HG03060 (cell line): ENCODE results near the gene NEDD8.
A peak's percentile ranks its signal among the peaks of the same experiment; 100 is the strongest.
"Not testable (repeated sequence)": the region's sequence is repeated elsewhere in the genome, so short reads cannot be mapped to it uniquely, and the experiment has no call there.

ENCODE experiments used
- ATAC-seq: cut with Tn5 transposase; IDR thresholded peaks from one replicate; pipeline ENCODE4 v1.9.1; 2021; ENCODE audit warnings: low read depth, moderate number of reproducible peaks; ENCODE audit not compliant: unreplicated experiment

NEDD8 gene

GRCh38 chr14:24249230-24250021 is 17.3 kb upstream of the NEDD8 start:
- no peak for ATAC-seq

- no peak for ATAC-seq
Observed at GRCh38 chr14:24247422-24247821, 15.3 kb upstream of the NEDD8 start.

- no peak for ATAC-seq
Observed at GRCh38 chr14:24246765-24247212, 14.6 kb upstream of the NEDD8 start.

- not testable (repeated sequence) for ATAC-seq
Observed at GRCh38 chr14:24245350-24245749, 13.2 kb upstream of the NEDD8 start.

- no peak for ATAC-seq
Observed at GRCh38 chr14:24243336-24243836, 11.2 kb upstream of the NEDD8 start.

GRCh38 chr14:24241829-24242443 is 9.8 kb upstream of the NEDD8 start:
- ATAC-seq: peak; percentile 49

GRCh38 chr14:24240110-24240918 is 8.1 kb upstream of the NEDD8 start:
- no peak for ATAC-seq

GRCh38 chr14:24238527-24239037 is 6.4 kb upstream of the NEDD8 start:
- no peak for ATAC-seq

- no peak for ATAC-seq
Observed at GRCh38 chr14:24238123-24238522, 6.0 kb upstream of the NEDD8 start.

GRCh38 chr14:24237463-24237955 is 5.3 kb upstream of the NEDD8 start:
- no peak for ATAC-seq

- ATAC-seq: no peak
Observed at GRCh38 chr14:24236689-24237462, 4.7 kb upstream of the NEDD8 start.

- no peak for ATAC-seq
Observed at GRCh38 chr14:24235804-24236688, 3.9 kb upstream of the NEDD8 start.

GRCh38 chr14:24234095-24235005 is 2.2 kb upstream of the NEDD8 start:
- no peak for ATAC-seq

GRCh38 chr14:24233538-24233866 is 1.3 kb upstream of the NEDD8 start:
- no peak for ATAC-seq

- ATAC-seq: peak; percentile 25
Observed at GRCh38 chr14:24232645-24233537, 724 bp upstream of the NEDD8 start, which contains the start of gene GMPR2. Gene GMPR2 (plus strand): TSS chr14:24232929. CDS start chr14:24233254, 325 bp downstream.

GRCh38 chr14:24231263-24232120 is 675 bp downstream of the NEDD8 start:
- peak; percentile 6 for ATAC-seq
